H1 (cell line): Measurements from ENCODE around the gene SLC35B2. TPM values are rescaled to one million over a fixed set of nuclear protein-coding genes. Genes with fewer than 3 reads are reported as not detected.

ENCODE experiments used
- BCL11A ChIP-seq, 2 experiments: IDR thresholded peaks; one replicate each; pipeline ENCODE4 v1.6.1; 2011; ENCODE audit warnings: low read depth in 2 of 2, low read length in 2 of 2, mild to moderate bottlenecking in 2 of 2
- polyA plus RNA-seq, 7 experiments: library from polyadenylated mRNA; depleted of rRNA in 3 of 7; stranded (reverse) in 5 of 7; unstranded in 2 of 7; fragments of >200 nt in 5 of 7; fragments of 200-250 nt in 2 of 7; gene quantifications; 1 replicate in 5 of 7; 2 replicates in 1 of 7; 4 replicates in 1 of 7; pipeline versions ENCODE4 v1.2.1 to v1.2.3, GENCODE V29; 2011 to 2013; ENCODE audit warnings: missing spikeins in 2 of 7, mixed read lengths in 2 of 7
- total RNA-seq: library from RNA; stranded (reverse); fragmentation: NEBNext Ultra II Directional; extraction: Animal tissue kit (Norgen Biotek cat#: 25700); gene quantifications from 2 replicates; pipeline ENCODE4 v1.2.1, GENCODE V29; 2021

Gene SLC35B2
- total and polyA plus RNA-seq, 2 of the 8 experiments (the other 6 are each of a cell fraction or from before 2014, with no cell fraction given), result 29.5 to 65.0 TPM

GRCh38 chr6:44284867-44285266 lies 27.5 kb upstream of the SLC35B2 start (continued):
- no peak for TF ChIP-seq BCL11A (IDR thresholded peaks at IDR 0.05; ENCODE audit: low read depth in 2 of 2, low read length in 2 of 2)
